Osteocyte (in vitro differentiated cells): ENCODE measurements around the gene CHST11. TPM values are rescaled to one million over a fixed set of nuclear protein-coding genes. Genes with fewer than 3 reads are reported as not detected.

Source experiments
- DNase-seq: peaks from one replicate; pipeline ENCODE4 v3.0.0; 2021; ENCODE audit warnings: mixed read lengths; ENCODE audit not compliant: unreplicated experiment; ENCODE audit errors: extremely low spot score
- H3K27ac Mint-ChIP-seq: one replicate; pipeline ENCODE4 v1.8.0; 2021; ENCODE audit warnings: mild to moderate bottlenecking, mixed read lengths; ENCODE audit not compliant: unreplicated experiment
- H3K27me3 Mint-ChIP-seq: one replicate; pipeline ENCODE4 v1.8.0; 2021; ENCODE audit warnings: mixed read lengths; ENCODE audit not compliant: unreplicated experiment
- H3K36me3 Mint-ChIP-seq: one replicate; pipeline ENCODE4 v1.8.0; 2021; ENCODE audit warnings: mixed read lengths; ENCODE audit not compliant: unreplicated experiment
- H3K4me1 Mint-ChIP-seq: one replicate; pipeline ENCODE4 v1.8.0; 2021; ENCODE audit warnings: mixed read lengths; ENCODE audit not compliant: unreplicated experiment
- H3K4me3 Mint-ChIP-seq: one replicate; pipeline ENCODE4 v1.8.0; 2021; ENCODE audit warnings: mild to moderate bottlenecking, moderate library complexity, mixed read lengths; ENCODE audit not compliant: unreplicated experiment
- H3K9me3 Mint-ChIP-seq: one replicate; pipeline ENCODE4 v1.8.0; 2021; ENCODE audit warnings: mixed read lengths; ENCODE audit not compliant: unreplicated experiment
- total RNA-seq: library from RNA; stranded (reverse); gene quantifications from 2 replicates; pipeline ENCODE4 v1.2.1, GENCODE V29; 2021
- TF ChIP-seq, protein P1 (sequence below): fragments of 200-600 bp; sonication (generic); IDR thresholded peaks from 2 replicates; pipeline ENCODE4 v1.5.0; 2021; ENCODE audit warnings: antibody characterized with exemption, mild to moderate bottlenecking, moderate library complexity

CHST11 gene
- total RNA-seq, 1 donor from 2014 or later, result 7.5 TPM

DNA sequence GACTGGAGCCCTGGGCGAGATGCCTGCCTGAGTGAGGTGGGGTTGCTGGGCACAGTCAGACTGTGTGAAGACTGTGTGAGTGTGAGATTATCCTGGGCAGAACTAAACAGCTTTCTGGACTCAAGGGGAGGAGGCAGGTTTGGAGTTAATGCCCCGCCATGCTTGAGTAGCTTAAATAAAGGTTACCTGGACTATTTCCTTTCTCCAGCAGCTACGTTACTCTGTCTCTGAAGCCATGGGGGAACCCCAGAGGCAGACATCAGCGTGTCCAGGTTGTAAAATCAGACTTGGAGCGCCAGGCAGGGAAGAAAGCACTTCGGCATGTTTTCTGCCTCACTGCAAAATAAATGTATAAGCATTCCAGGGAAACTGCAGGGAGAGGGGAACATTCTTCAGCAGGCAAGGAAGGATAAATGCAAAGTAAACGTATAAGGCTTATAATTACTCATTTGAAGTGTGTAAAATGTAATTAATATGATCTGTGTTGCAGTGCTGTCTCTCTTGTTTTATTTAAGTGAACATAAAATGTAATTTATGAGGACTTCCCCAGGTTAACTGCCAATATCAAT is 129.7 kb downstream of the CHST11 start:
- Mint-ChIP-seq H3K27me3 (no peaks in the 10 kb centered on the region), H3K36me3 (no peaks in the 10 kb centered on the region)
- TF ChIP-seq, protein P1, sequence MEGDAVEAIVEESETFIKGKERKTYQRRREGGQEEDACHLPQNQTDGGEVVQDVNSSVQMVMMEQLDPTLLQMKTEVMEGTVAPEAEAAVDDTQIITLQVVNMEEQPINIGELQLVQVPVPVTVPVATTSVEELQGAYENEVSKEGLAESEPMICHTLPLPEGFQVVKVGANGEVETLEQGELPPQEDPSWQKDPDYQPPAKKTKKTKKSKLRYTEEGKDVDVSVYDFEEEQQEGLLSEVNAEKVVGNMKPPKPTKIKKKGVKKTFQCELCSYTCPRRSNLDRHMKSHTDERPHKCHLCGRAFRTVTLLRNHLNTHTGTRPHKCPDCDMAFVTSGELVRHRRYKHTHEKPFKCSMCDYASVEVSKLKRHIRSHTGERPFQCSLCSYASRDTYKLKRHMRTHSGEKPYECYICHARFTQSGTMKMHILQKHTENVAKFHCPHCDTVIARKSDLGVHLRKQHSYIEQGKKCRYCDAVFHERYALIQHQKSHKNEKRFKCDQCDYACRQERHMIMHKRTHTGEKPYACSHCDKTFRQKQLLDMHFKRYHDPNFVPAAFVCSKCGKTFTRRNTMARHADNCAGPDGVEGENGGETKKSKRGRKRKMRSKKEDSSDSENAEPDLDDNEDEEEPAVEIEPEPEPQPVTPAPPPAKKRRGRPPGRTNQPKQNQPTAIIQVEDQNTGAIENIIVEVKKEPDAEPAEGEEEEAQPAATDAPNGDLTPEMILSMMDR, result no peak

GRCh38 chr12:104588047-104588920 is 131.5 kb downstream of the CHST11 start:
- Mint-ChIP-seq H3K4me1 (peaks cover 29% of the 10 kb centered on the region), H3K27me3 (no peaks in the 10 kb centered on the region), H3K4me3 (no peak overlapping the region), H3K9me3 (no peaks in the 10 kb centered on the region), H3K27ac (peak overlapping the region; percentile 78), H3K36me3 (no peaks in the 10 kb centered on the region)
- TF ChIP-seq, protein P1, result no peak
- no peak for DNase-seq

More for the DNA sequence above, 129.7 kb downstream of the CHST11 start:
- H3K4me1 Mint-ChIP-seq, result peaks cover 29% of the 10 kb centered on the region
- H3K27ac Mint-ChIP-seq, result peak overlapping the region; percentile 6
- DNase-seq, result no peak
- no peaks in the 10 kb centered on the region for H3K9me3 Mint-ChIP-seq
- H3K4me3 Mint-ChIP-seq, result no peak overlapping the region

GRCh38 chr12:104588921-104589590 is 132.3 kb downstream of the CHST11 start:
- peak overlapping the region; percentile 50 for H3K27ac Mint-ChIP-seq
- H3K9me3 Mint-ChIP-seq, result no peaks in the 10 kb centered on the region
- no peaks in the 10 kb centered on the region for H3K27me3 Mint-ChIP-seq
- no peaks in the 10 kb centered on the region for H3K36me3 Mint-ChIP-seq
- no peak overlapping the region for H3K4me3 Mint-ChIP-seq
- TF ChIP-seq, protein P1, result no peak
- peaks cover 29% of the 10 kb centered on the region for H3K4me1 Mint-ChIP-seq
- DNase-seq, result no peak

DNA sequence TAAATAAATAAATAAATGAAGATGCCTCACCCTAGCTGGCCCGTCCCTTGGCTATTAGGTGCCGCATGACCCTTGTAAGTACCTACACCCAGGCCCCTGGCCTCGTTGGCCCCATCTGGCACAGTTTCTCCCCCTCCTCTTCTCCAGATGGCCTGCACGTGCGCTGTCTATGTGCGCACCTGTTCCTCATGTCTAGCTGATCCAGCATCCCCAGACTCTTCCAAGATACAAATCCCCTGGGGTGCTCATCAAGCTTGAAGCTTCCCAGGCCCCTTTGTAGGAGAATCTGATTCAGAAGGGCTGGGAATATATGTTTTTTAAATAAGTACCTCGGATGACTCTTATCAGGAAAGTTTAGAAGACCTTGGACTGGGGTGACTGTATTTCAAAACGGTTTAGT is 133.3 kb downstream of the CHST11 start:
- no peak for DNase-seq
- peaks cover 27% of the 10 kb centered on the region for H3K4me1 Mint-ChIP-seq
- H3K36me3 Mint-ChIP-seq, result no peaks in the 10 kb centered on the region
- TF ChIP-seq, protein P1, result no peak
- no peak overlapping the region for H3K27ac Mint-ChIP-seq
- no peaks in the 10 kb centered on the region for H3K27me3 Mint-ChIP-seq
- H3K4me3 Mint-ChIP-seq, result no peak overlapping the region
- H3K9me3 Mint-ChIP-seq, result no peaks in the 10 kb centered on the region
